ENCODE data around the gene APOE.
A peak's percentile ranks its signal among the peaks of the same experiment; 100 is the strongest.
"Not testable (repeated sequence)": the region's sequence is repeated elsewhere in the genome, so short reads cannot be mapped to it uniquely, and the experiment has no call there.

Gene APOE

DNA sequence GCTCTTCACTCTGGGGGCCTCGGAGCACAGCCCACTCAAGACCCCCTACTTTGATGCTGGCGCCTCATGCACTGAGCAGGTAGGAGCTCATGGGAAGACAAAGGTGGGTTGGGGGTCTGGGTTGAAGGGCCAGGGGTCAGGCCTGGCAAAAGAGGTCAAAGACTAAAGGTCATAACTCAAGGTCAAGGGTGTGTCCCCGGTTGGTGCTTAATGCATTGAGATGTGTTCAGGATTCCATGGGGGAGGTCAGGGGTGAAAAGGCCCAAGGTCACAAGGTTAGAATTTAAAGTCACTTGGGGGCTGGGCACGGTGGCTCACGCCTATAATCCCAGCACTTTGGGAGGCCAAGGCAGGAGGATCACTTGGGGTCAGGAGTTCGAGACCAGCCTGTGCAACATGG, 19.5 kb upstream of the APOE start:
- no peak for DNase-seq

DNA sequence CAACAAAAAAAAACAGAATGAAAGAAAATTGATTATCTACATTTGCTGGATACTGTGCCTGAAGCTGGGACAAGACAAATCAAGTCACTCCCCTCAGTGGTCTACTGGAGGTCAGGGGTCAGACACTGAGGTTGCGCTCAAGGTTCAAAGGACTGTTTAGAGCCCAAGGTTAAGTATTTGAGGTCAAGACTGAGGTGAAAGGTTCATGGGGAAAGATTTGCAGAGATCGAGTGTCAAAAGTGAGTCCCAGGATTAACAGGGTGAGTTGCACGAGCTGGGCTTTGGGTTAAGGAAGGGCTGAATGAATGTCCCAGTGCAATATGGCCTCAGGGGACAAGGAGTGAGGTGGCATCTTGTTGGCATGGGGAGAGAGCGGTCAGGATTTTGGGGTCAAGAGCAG, 17.9 kb upstream of the APOE start:
- no peak for DNase-seq

DNA sequence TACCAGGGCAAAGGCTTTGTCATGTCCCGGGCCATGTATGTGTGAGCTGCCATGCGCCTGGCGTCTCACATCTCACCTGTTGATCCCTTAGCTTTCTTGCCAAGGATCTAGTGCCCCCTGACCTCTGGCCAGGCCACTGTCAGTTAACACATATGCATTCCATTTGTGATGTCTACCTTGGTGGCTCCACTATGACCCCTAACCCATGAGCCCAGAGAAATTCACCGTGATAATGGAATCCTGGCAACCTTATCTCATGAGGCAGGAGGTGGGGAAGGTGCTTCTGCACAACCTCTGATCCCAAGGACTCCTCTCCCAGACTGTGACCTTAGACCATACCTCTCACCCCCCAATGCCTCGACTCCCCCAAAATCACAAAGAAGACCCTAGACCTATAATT, 17.3 kb upstream of the APOE start:
- not testable (repeated sequence) for DNase-seq

DNA sequence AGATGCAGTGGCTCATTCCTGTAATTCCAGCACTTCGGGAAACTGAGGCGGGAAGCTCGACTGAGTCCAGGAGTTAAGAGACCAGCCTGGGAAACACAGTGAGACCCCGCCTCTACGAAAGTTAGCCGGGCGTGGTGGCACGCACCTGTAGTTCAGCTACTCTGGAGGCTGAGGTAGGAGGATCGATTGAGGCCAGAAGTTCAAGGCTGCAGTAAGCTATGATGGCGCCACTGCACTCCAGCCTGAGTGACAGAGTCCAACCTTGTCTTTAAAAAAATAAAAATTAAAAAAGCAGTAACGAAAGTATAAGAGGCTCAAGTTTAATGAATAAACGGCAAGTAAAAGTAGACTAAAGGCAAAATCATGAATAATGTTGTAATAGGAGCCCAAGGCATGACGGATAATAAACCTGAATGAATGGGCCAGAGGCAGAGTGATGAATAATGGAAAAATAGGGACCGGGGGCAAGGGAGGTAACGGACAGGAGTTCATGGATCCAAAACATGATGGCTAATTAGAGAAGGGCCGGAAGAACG, 15.7 kb upstream of the APOE start:
- DNase-seq = no peak

DNA sequence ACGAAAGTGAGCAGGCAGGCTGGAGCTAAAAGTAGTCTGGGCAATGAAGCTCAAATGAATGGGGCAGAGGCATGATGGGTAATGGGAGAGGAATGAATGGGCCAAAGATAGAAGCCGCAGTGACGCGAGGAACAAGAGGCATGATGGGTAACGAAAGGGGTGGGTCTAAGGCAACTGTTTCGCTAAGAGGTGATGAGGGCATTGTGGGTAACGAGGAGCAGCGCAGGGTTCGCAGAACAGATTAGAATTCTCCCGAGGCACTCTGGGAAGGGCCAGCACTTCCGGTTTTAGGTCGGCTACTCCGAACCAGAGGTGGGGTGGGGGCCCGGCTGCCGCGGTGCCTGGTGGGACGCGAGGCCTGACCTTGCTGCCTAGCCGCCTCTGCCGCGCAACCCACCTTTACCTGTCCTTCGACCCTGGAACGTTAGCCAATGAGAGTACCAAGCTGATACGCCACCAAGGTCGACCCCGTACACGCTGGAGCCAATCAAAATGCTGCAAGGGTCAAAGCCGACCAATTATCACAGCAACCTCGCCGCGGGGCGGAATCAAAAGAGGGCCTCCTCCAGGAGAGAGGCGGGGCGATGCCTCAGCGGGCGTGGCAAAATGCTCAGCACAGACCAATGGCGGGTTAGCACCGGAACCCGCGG, 15.1 kb upstream of the APOE start:
- DNase-seq = peak; percentile 100

DNA sequence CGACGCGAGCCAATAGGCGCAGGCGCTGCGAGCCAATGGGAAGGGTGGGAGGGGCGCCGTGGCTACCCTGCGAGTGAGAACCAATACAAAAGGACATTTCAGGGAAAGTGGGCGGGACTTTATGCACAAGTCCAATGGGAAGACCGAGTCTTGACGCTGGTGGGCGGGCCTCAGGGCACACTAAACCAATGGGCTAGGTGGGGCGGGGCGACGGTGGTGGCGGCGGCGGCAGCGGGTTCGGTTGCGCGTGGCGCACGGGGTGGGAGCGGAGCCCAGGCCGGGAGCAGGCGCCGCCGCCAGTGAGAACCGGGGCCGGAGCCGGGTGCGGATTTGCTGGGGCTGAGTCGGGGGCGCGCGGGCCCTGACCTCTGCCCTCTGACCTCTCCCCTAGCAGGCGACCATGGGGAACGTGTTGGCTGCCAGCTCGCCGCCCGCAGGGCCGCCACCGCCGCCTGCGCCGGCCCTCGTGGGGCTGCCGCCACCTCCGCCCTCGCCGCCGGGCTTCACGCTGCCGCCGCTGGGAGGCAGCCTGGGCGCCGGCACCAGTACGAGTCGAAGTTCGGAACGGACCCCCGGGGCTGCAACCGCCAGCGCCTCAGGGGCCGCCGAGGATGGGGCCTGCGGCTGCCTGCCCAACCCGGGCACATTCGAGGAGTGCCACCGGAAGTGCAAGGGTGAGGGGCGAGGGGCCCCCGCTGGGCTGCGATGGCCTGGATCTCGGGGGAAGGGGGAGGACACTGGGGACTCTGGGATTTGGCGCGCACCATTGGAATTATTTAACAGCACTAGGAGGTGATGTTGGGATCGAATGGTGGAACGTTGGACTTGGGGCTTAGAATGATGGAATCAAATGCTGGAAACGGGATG, 14.3 kb upstream of the APOE start, which contains the start of gene TOMM40:
Gene TOMM40 (plus strand): TSS at position 239 of the 867 bp plus-strand sequence. CDS start 162 bp downstream, at position 401.
- DNase-seq = peak; percentile 50

DNA sequence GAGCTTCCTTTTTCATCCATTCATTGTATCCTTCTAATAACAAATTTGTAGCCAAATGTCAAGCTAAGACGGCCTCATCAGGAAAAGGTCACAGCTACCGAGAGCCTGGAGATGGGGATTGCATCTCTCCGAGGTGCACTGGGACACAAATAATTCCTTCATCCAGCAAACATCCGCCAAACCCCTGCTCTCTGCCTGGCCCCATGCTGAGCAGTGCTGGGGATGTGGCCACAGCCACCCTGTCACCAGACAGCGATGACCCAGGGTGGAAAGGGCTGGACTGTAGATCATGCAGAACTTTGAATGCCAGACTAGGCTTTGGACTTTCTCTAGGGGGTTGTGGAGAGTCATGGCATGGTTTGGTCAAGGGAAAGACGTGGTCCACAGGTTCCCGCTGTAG, 12.7 kb upstream of the APOE start:
- no peak for DNase-seq

DNA sequence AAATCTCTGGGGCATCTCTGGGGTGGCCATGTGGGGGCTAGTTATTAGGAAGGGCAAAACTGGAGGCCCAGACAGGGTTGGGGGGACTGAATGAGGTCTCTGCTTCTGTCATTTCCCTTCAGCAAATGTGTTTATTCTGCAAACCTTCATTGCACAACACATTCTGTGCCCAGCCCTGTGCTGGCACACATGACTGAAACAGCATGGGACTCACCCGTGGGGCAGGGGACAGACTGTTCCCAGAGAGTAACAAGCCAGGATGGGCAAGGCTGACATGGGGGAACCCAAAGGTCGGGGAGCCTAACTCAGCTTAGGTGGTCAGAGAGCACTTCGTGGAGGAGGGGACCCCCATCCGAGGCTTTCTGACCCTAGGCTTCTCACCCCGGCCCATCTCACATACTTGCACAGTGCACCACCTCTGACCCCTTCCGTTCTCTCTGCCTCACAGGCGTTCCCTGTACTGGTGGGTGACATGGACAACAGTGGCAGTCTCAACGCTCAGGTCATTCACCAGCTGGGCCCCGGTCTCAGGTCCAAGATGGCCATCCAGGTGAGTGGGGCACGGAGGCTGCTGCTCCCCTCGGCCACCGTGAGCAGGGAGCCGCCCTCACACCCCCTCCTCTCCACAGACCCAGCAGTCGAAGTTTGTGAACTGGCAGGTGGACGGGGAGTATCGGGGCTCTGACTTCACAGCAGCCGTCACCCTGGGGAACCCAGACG, 12.1 kb upstream of the APOE start:
- DNase-seq = no peak

DNA sequence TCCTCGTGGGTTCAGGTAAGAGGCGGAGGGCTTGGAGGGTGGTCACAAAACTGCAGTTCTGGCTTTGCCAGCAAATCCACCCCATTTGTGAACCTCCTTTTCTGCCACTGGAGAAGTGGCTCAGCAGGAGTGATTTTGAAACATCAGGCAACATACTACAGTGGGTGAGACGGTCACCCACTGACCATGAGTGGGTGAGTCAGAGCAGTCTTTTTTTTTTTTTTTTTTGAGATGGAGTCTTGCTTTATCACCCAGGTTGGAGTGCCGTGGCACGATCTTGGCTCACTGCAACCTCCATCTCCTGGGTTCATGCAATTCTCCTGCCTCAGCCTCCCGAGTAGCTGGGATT, 11.6 kb upstream of the APOE start:
- DNase-seq = no peak

DNA sequence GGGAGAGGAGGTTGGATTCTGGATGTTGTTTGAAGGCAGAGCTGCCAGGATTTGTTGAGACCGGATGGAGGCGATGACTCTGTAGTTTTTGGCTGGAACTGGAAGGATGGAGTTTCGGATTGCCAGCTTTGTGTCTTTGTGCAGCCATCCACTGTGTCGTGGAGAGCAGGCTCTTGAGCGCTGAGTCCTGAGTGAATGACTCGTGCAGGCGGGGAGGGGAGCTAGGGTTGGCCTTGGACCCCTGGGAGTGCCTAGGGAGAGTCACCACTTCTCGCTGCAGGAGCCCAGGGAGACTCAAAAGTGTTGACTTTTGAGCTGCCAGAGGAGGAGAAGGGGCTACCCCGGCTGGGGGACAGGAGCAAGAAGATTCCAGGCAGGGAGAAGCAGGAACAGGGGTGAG, 10.7 kb upstream of the APOE start:
- DNase-seq = no peak

DNA sequence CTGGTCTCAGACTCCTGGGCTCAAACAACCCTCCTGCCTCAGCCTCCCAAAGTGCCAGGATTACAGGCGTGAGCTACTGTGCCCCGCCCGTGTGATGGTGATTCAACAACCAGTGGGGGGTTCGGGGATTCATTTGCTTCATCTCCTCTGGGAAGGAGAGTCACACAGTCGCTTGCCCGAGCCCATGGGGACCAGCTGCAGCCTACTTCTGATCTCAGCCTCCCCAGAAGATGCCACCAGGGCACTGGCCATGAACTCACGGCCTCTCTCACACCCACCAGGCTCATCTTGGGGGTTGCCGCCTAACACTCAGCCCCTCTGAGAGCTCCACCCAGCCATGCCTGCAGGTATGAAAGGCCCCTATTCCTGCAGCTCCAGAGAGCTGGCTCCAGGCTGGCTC, 7.8 kb upstream of the APOE start:
- no peak for DNase-seq

DNA sequence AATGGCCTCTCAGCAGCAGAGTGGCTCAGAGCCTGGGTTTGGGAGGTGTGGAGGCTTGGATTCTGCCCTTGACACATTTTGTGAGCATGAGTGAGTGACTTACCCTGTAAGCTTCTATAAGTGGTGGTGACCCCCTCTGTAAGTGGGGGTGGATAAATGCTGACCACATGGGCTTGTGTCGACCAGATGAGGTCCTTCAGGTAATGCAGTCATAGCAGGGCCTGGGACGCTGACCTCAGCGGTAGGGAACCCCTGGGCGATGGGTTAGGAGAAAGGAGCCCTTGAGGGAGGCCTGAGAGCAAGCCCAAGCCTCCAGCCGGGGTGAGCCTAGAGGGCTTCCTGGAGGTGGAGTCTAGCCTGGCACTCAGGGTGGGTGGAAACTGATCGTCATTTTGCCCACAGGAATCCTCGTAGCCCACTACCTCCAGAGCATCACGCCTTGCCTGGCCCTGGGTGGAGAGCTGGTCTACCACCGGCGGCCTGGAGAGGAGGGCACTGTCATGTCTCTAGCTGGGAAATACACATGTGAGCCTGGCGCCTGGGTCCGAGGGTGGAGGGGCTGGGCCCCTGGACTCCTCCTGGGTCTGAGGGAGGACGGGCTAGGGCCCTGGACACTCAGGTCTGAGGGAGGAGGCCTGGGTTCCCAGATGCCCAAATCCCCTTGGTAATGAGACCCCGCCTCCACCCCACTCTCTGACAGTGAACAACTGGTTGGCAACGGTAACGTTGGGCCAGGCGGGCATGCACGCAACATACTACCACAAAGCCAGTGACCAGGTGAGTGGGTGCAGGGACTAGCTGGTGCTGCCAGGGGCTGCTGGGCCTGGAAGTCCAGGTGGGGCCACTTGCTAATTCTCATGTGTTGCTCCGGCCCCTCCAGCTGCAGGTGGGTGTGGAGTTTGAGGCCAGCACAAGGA, 5.0 kb upstream of the APOE start:
- DNase-seq = no peak

DNA sequence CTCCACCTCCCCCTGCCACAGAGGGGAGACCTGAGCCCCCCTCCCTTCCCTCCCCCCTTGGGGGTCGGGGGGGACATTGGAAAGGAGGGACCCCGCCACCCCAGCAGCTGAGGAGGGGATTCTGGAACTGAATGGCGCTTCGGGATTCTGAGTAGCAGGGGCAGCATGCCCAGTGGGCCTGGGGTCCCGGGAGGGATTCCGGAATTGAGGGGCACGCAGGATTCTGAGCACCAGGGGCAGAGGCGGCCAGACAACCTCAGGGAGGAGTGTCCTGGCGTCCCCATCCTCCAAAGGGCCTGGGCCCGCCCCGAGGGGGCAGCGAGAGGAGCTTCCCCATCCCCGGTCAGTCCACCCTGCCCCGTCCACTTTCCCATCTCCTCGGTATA, 2.4 kb upstream of the APOE start:
- no peak for DNase-seq

DNA sequence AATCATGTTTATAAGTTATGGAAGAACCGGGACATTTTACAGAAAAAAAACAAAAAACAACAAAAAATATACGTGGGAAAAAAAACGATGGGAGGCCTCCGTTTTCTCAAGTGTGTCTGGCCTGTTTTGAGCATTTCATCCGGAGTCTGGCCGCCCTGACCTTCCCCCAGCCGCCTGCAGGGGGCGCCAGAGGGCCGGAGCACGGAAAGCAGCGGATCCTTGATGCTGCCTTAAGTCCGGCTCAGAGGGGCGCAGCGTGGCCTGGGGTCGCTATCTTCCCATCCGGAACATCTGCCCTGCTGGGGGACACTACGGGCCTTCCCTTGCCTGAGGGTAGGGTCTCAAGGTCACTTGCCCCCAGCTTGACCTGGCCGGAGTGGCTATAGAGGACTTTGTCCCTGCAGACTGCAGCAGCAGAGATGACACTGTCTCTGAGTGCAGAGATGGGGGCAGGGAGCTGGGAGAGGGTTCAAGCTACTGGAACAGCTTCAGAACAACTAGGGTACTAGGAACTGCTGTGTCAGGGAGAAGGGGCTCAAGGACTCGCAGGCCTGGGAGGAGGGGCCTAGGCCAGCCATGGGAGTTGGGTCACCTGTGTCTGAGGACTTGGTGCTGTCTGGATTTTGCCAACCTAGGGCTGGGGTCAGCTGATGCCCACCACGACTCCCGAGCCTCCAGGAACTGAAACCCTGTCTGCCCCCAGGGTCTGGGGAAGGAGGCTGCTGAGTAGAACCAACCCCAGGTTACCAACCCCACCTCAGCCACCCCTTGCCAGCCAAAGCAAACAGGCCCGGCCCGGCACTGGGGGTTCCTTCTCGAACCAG, 1.8 kb upstream of the APOE start:
- peak; percentile 90 for DNase-seq

DNA sequence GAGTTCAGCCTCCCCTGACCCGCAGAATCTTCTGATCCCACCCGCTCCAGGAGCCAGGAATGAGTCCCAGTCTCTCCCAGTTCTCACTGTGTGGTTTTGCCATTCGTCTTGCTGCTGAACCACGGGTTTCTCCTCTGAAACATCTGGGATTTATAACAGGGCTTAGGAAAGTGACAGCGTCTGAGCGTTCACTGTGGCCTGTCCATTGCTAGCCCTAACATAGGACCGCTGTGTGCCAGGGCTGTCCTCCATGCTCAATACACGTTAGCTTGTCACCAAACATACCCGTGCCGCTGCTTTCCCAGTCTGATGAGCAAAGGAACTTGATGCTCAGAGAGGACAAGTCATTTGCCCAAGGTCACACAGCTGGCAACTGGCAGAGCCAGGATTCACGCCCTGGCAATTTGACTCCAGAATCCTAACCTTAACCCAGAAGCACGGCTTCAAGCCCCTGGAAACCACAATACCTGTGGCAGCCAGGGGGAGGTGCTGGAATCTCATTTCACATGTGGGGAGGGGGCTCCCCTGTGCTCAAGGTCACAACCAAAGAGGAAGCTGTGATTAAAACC, 1.1 kb upstream of the APOE start:
- peak; percentile 41 for DNase-seq

DNA sequence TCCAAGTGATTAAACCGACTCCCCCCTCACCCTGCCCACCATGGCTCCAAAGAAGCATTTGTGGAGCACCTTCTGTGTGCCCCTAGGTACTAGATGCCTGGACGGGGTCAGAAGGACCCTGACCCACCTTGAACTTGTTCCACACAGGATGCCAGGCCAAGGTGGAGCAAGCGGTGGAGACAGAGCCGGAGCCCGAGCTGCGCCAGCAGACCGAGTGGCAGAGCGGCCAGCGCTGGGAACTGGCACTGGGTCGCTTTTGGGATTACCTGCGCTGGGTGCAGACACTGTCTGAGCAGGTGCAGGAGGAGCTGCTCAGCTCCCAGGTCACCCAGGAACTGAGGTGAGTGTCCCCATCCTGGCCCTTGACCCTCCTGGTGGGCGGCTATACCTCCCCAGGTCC, 2.0 kb downstream of the APOE start:
- DNase-seq = no peak

DNA sequence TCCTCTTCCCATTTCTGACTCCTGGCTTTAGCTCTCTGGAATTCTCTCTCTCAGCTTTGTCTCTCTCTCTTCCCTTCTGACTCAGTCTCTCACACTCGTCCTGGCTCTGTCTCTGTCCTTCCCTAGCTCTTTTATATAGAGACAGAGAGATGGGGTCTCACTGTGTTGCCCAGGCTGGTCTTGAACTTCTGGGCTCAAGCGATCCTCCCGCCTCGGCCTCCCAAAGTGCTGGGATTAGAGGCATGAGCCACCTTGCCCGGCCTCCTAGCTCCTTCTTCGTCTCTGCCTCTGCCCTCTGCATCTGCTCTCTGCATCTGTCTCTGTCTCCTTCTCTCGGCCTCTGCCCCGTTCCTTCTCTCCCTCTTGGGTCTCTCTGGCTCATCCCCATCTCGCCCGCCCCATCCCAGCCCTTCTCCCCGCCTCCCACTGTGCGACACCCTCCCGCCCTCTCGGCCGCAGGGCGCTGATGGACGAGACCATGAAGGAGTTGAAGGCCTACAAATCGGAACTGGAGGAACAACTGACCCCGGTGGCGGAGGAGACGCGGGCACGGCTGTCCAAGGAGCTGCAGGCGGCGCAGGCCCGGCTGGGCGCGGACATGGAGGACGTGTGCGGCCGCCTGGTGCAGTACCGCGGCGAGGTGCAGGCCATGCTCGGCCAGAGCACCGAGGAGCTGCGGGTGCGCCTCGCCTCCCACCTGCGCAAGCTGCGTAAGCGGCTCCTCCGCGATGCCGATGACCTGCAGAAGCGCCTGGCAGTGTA, 2.7 kb downstream of the APOE start:
- no peak for DNase-seq

DNA sequence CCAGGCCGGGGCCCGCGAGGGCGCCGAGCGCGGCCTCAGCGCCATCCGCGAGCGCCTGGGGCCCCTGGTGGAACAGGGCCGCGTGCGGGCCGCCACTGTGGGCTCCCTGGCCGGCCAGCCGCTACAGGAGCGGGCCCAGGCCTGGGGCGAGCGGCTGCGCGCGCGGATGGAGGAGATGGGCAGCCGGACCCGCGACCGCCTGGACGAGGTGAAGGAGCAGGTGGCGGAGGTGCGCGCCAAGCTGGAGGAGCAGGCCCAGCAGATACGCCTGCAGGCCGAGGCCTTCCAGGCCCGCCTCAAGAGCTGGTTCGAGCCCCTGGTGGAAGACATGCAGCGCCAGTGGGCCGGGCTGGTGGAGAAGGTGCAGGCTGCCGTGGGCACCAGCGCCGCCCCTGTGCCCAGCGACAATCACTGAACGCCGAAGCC, 3.3 kb downstream of the APOE start:
- DNase-seq = no peak

DNA sequence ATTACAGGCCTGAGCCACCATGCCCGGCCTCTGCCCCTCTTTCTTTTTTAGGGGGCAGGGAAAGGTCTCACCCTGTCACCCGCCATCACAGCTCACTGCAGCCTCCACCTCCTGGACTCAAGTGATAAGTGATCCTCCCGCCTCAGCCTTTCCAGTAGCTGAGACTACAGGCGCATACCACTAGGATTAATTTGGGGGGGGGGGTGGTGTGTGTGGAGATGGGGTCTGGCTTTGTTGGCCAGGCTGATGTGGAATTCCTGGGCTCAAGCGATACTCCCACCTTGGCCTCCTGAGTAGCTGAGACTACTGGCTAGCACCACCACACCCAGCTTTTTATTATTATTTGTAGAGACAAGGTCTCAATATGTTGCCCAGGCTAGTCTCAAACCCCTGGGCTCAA, 4.2 kb downstream of the APOE start:
- no peak for DNase-seq

DNA sequence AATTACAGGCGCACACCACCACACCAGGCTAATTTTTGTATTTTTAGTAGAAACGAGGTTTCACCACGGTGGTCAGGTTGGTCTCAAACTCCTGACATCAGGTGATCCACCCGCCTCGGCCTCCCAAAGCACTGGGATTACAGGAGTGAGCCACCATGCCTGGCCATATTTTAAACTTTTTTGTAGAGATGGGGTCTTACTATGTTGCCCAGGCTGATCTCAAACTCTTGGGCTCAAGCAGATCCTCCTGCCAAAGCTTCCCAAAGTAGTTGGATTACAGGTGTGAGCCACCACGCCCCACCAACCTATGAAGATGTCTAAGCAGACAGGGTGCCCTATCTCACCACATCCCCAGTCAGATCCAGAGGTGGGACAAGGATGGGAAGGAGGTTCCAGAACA, 6.3 kb downstream of the APOE start:
- not testable (repeated sequence) for DNase-seq

All from stimulated activated CD8-positive, alpha-beta memory T cell treated with anti-CD3 and anti-CD28 coated beads, Interleukin-4, amount 100 ng/mL, for 48 hours (primary cell).